HG02938 (cell line): ENCODE measurements around the gene MAIP1.

Source experiments
- ATAC-seq: cut with Tn5 transposase; IDR thresholded peaks from one replicate; pipeline ENCODE4 v1.9.1; 2021; ENCODE audit warnings: mild to moderate bottlenecking, moderate library complexity; ENCODE audit not compliant: unreplicated experiment

The MAIP1 gene

DNA sequence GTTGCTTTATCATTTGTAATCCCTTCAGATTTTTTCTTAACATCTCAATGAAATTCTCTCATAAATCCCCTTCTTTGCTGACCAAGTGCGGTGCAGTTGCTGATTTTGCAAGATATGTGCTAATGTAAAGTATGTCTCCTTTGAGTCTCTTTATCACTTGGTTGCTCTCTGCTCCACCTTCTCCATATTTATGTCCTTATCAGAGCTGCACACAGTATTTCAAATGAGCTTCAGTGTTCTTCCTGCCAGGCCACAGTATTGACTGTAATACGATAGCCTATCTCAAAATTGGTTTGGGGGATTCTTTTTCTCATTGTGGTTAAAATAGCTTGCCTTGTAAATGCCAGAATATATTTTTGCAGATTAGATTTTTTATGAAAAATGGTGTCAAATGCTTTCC lies 32.2 kb downstream of the MAIP1 start:
- no peak for ATAC-seq

DNA sequence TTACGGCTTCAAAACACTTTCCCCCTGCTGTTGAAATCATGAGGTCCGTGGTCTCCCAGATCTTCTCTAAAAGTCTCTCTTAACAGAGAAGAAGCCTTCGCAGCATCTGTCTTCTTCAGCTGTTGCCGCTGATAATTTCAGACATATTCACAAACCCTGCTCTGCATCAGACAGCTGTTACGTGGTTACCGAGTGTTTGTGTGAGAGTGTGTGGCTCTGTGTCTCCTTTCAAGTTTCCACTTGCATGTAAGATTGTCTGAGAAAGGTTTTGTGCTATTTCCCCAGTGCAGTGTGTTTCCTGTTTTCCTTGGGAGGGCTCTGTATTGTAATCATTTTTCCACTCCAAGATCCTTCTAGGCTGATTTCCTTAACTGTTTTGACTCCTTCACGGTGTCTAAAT lies 32.8 kb downstream of the MAIP1 start:
- no peak for ATAC-seq

DNA sequence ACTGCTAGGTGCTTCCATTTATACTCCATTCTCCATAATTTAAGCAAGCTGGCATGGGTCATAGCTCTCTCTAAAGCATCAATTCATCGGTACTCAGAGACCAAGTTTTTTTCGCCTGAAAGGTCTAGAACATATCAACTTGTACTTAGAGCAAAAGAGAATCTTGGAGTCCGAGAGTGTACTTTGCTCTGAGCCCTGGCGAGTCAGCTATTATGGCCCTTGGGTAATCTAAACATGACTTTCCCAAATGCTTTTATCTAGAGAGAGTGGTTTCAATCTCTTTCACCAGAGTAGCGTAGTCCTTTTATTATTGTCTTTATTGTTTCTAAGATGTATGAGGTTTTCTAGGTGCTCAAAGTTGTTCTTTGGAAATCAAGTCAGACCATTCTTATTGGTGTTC lies 34.4 kb downstream of the MAIP1 start:
- ATAC-seq, result no peak

DNA sequence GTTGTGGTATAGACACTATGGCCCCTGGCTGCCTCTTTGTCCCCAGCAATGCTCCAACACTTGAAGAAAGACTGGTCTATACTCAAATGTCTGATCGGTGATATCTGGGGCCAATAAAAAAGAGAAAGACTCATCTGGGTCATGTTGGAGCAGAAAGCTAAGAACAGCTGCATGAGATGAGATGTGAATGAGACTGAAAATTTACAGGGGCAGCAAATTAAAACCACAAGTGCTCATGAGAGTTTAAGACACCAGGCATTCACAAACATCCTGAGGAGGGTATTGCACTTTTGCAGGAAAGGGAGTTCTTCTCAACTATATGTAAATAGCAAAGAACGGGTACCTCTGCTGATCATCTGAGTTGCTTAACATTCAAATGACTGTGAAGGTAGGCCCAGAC lies 36.3 kb downstream of the MAIP1 start:
- no peak for ATAC-seq

DNA sequence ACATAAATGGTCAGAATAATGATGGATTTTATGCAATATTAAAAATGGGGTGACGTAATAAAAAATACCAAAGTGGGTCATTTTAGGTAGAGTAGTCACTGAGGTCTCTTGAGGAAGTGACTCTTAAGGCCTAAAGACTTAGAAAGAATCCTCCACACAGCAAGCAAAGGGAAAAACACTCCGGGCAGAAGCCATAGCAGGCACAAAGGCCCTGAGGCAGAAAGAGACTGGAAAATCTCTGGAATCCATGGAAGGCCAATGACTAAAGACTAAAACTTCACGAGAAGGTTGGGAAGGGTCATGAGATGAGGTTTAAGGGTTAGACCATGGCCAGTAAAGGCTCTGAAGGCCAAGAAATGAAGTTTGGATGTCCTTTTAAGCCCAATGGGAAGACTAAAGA lies 36.9 kb downstream of the MAIP1 start:
- ATAC-seq, result no peak

DNA sequence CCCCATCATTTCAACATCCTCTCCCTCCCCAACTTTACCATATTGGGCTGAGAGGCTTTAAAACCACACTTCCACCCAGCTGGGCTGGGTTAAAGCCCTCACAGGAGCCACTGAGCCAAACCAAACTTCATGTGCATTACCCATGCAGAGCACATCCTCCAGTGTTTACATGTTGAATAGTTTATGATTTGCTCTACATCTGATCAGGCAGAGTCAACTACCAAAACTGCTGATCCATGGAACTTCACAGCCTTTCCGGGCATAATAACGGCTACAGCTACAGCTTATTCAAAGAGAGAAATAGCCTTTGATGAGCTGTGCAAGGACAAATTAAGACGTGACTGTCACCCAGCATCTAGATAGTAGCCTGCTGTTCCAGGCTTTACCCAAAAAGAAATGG lies 39.0 kb downstream of the MAIP1 start:
- no peak for ATAC-seq

DNA sequence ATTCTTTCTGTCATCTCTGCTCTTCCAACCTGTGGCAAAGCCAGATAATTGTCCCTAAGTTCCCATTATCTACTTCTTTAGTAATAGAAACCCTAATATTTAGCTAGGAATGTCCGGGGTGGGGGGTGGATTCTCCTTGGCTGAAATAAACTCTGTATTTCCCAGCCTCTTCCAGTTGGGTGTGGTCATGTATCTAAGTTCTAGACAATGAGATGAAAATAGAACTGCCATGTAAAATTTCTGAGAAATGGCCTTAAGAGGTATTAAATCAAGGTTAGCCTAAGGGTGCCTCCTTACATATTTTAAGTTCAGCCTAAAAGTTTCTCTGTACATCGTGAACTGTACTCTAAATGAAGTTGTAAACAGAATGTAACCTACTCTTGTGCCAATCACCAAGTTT lies 39.5 kb downstream of the MAIP1 start:
- ATAC-seq, result no peak

DNA sequence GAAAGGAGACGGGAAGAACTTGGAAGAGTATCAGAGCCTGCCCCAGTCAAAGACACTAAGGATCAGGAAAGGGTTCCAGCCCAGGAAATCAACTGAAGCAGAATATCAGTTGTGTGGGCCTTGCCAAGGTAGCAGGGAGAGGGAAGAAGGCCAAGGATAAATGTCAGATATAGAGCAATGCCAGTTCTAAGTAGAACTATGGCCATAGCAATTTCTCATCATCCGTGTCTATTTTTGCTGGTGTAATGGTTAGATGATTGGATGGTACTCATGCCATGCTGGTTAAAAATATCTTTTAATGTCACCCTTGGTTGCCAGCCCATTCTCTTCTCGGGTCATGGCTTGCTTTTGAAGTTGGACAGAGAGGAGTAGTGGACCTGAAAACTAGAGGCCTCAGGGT lies 41.9 kb downstream of the MAIP1 start:
- ATAC-seq, result no peak

DNA sequence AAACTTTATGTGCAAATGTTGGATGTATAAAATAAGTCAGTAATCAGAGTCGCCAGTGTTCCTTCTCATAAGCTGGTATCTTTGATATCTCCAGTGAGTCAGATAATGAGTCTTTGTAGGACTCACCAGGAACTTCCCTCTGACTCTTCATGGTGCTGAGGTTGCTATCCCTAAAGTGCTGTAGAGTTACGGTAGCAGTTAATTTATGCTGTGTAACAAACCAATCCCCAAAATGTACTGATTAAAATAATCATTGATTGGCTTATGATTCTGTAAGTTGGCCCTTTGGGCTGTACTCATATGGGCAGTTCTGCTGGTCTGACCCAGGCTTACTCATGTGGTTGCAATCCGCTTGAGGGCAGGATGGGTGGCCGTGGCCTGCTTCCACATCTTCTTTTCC lies 43.8 kb downstream of the MAIP1 start:
- no peak for ATAC-seq

DNA sequence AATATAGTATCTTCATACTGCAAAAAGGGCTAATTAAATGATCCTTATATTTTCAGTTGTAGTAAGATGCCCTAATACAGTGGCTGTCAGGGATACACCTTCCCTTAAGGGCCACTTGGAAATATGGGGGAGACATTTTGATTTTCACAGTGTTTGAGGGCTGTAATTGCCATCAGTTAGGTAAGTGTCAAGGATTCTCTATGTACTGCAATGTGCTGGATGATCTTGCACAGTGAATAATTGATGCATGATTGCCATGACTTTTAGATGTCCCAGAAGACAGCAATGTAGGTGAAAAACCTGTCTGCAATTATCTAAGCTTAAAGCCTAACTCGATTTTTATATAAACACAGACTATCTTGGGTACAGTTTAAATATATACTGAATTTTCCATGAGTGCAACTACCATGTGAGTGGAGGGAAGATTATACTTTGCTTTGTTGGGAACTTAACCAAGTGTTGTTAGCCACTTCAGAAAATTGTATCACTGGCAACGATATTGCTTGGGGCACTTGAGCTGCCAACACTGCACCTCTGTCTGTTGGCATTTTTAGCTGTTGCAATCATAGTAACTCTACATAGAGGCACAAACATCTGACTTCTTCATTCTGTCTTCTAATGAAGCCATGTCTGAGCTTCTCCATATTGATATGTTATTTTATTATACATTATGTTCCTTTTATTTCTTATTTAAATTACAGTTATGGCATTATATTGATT lies 45.2 kb downstream of the MAIP1 start:
- no peak for ATAC-seq

DNA sequence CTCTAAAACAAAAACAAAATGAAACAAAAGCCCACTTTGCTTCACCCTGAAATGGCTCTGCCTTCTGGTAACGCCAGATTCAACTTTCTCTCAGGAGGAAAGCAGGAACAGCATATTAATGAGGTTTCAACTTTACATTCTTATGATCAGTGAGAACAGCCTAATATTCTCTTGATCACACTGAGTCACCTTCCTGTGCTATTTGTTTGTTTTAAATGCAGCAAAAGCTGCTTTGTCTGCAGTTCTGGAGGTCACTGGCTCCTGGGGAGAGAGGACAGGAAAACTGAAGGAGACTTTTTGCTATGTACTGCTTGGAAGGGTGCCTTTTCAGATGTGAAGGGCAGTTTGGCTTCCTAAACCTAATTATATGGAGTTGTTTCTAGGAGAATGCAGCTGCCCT lies 48.1 kb downstream of the MAIP1 start:
- ATAC-seq, result no peak

DNA sequence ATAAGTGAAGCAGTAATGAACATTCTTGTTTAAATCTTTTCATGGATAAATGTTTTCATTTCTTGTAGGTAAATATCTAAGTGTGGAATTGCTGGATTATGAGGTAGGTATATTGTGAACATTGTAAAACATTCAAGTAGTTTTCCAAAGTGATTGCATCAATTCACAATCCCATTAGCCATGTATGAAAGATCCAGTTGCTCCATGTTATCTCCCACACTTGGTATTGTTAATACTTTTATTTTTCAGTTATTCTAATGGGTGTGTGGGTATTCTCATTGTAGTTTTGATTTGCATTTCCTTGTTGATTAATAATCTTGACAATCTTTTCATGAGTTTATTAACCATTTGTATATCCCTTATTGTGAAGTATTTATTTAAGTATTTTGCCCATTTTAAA lies 50.3 kb downstream of the MAIP1 start:
- no peak for ATAC-seq

DNA sequence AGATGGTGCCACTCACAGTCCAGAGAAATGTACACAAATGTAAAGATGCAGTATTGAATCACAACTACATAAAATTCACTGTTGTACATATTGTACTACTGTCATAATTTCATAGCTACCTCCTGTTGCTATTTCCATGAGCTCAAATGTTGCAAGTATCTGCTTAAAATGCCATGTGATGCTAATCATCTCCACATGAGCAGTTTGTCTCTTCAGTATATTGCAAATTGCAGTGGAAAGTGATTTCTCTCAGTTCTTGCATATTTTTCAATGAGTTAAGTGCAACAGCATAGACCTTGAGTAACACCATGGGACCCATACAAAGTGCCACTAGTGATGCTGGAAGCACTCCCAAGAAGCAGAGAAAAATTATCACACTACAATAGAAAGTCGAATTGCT lies 51.9 kb downstream of the MAIP1 start:
- no peak for ATAC-seq

DNA sequence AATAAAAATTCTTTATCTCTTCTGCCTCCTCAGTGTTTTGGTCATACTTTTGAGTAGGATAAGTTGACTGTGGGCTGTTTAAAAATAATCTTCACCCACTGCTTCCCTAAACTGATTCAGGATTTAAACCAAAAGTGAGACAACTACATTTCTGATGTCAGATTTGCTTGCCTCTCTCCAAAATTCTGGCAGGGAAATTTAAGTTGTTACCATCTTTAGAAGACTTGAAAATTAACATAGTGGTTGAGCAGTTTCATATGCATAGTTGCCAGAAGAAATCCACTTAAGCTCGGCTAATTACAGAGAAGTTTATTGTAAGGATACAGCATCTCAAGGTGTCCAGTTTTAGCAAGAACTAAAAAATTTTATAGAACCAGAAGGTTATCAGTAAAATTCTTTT lies 57.0 kb downstream of the MAIP1 start:
- ATAC-seq, result no peak
